Liver (tissue), 4 donors: ENCODE measurements around the gene LINGO3. TPM values are rescaled to one million over a fixed set of nuclear protein-coding genes. Genes with fewer than 3 reads are reported as not detected.

Experiments
- polyA plus RNA-seq, 2 donors: library from polyadenylated mRNA; stranded (reverse) in 1 of 2; unstranded in 1 of 2; fragments of 200-250 nt in 1 of 2; fragments of >200 nt in 1 of 2; fragmentation: Nextera tagmentation in 1 of 2; extraction: Ambion mirVana in 1 of 2; gene quantifications; one replicate each; pipeline versions ENCODE4 v1.2.1 to v1.2.3, GENCODE V29; 2013 to 2015
- total RNA-seq, 2 donors: library from RNA; depleted of rRNA; stranded (reverse); fragments of >200 nt; gene quantifications; one replicate each; pipeline ENCODE4 v1.2.3, GENCODE V29; 2014
- donor health status: healthy.
- donor health status: healthy.
- donor health status: healthy.

The LINGO3 gene
- total and polyA plus RNA-seq, 4 donors = 0.02 to 0.08 (median 0.07) TPM

Other genes with a start within 250 kb of the LINGO3 start
- gene MOB3A, start 211.8 kb downstream of the LINGO3 start, total RNA-seq = 1 to 10 TPM; 7.9 to 8.7 TPM
- gene MOB3A, start 211.8 kb downstream of the LINGO3 start, polyA plus RNA-seq = 1 to 10 TPM; 3.4 to 5.2 TPM
- gene IZUMO4, start 211.2 kb downstream of the LINGO3 start, total RNA-seq = 1 to 10 TPM; 1.2 TPM
- 1 to 10 TPM; 1.3 to 1.4 TPM for gene IZUMO4, start 211.2 kb downstream of the LINGO3 start, polyA plus RNA-seq
- 10 to 100 TPM; 42.6 to 76.6 TPM for gene AP3D1, start 156.6 kb downstream of the LINGO3 start, total RNA-seq
- 10 to 100 TPM; 21.7 to 79.8 TPM for gene AP3D1, start 156.6 kb downstream of the LINGO3 start, polyA plus RNA-seq
- gene DOT1L, start 144.2 kb downstream of the LINGO3 start, total RNA-seq = 1 to 10 TPM; 6.7 to 9.9 TPM
- 1 to 10 TPM; 3.4 to 6.9 TPM for gene DOT1L, start 144.2 kb downstream of the LINGO3 start, polyA plus RNA-seq
- 10 to 100 TPM; 22.2 to 44.5 TPM for gene PLEKHJ1, start 71.8 kb downstream of the LINGO3 start, total RNA-seq
- 10 to 100 TPM; 36.5 to 37.4 TPM for gene PLEKHJ1, start 71.8 kb downstream of the LINGO3 start, polyA plus RNA-seq
- 10 to 100 TPM; 12.9 to 32.0 TPM for gene SF3A2, start 71.3 kb downstream of the LINGO3 start, total RNA-seq
- gene SF3A2, start 71.3 kb downstream of the LINGO3 start, polyA plus RNA-seq = 10 to 100 TPM in 1 of 2 donors, 1 to 10 TPM in 1; 2.2 to 13.5 TPM
- under 1 TPM; 0.47 to 0.59 TPM for gene AMH, start 58.8 kb downstream of the LINGO3 start, total RNA-seq
- gene AMH, start 58.8 kb downstream of the LINGO3 start, polyA plus RNA-seq = under 1 TPM in 1 of 2 donors, not detected in 1; 0.08 TPM
- under 1 TPM in 1 of 2 donors, not detected in 1; 0.25 TPM for gene JSRP1, start 51.7 kb downstream of the LINGO3 start, total RNA-seq
- gene JSRP1, start 51.7 kb downstream of the LINGO3 start, polyA plus RNA-seq = under 1 TPM; 0.39 to 0.45 TPM
- gene PEAK3, start 26.0 kb downstream of the LINGO3 start, total RNA-seq = under 1 TPM; 0.09 to 0.67 TPM
- gene PEAK3, start 26.0 kb downstream of the LINGO3 start, polyA plus RNA-seq = under 1 TPM; 0.21 to 0.42 TPM
- 10 to 100 TPM; 23.6 to 37.9 TPM for gene LSM7, start 20.4 kb upstream of the LINGO3 start, total RNA-seq
- 10 to 100 TPM; 39.0 to 59.9 TPM for gene LSM7, start 20.4 kb upstream of the LINGO3 start, polyA plus RNA-seq
- gene SPPL2B, start 20.5 kb upstream of the LINGO3 start, total RNA-seq = 10 to 100 TPM; 20.2 to 34.6 TPM
- 10 to 100 TPM in 1 of 2 donors, 1 to 10 TPM in 1; 9.5 to 22.6 TPM for gene SPPL2B, start 20.5 kb upstream of the LINGO3 start, polyA plus RNA-seq
- 10 to 100 TPM in 1 of 2 donors, 1 to 10 TPM in 1; 2.5 to 24.8 TPM for gene TMPRSS9, start 52.1 kb upstream of the LINGO3 start, total RNA-seq
- gene TMPRSS9, start 52.1 kb upstream of the LINGO3 start, polyA plus RNA-seq = under 1 TPM; 0.39 to 0.50 TPM
- 10 to 100 TPM; 21.6 to 28.0 TPM for gene TIMM13, start 119.4 kb upstream of the LINGO3 start, total RNA-seq
- gene TIMM13, start 119.4 kb upstream of the LINGO3 start, polyA plus RNA-seq = 100 to 1,000 TPM in 1 of 2 donors, 10 to 100 TPM in 1; 58.8 to 137 TPM
- 10 to 100 TPM in 1 of 2 donors, 1 to 10 TPM in 1; 5.6 to 38.5 TPM for gene LMNB2, start 148.8 kb upstream of the LINGO3 start, total RNA-seq
- gene LMNB2, start 148.8 kb upstream of the LINGO3 start, polyA plus RNA-seq = 1 to 10 TPM in 1 of 2 donors, under 1 TPM in 1; 0.97 to 6.2 TPM
- 10 to 100 TPM; 11.6 to 81.3 TPM for gene GADD45B, start 168.0 kb upstream of the LINGO3 start, total RNA-seq
- gene GADD45B, start 168.0 kb upstream of the LINGO3 start, polyA plus RNA-seq = 10 to 100 TPM; 83.4 to 86.3 TPM